DMS79 (cell line): ENCODE data around the gene RABEP2.
"Not testable (repeated sequence)": the region's sequence is repeated elsewhere in the genome, so short reads cannot be mapped to it uniquely, and the experiment has no call there.

Source experiments
- DNase-seq: peaks from one replicate; lab custom pipeline; 2025; lab: John Stamatoyannopoulos, UW

The RABEP2 gene

GRCh38 chr16:28932339-28933141 lies 7.5 kb upstream of the RABEP2 start:
- no peak for DNase-seq

- DNase-seq: no peak
These were observed 6.8 kb upstream of the RABEP2 start, which contains the start of gene CD19 for GRCh38 chr16:28931801-28932225. CD19 (plus strand) TSS chr16:28931971; CDS start chr16:28932001, 30 bp downstream.

GRCh38 chr16:28930652-28931051 lies 5.6 kb upstream of the RABEP2 start:
- DNase-seq: no peak

- DNase-seq: no peak
These were observed 5.2 kb upstream of the RABEP2 start for GRCh38 chr16:28930203-28930602.

GRCh38 chr16:28927815-28928214 lies 2.8 kb upstream of the RABEP2 start:
- no peak for DNase-seq

GRCh38 chr16:28926284-28926683 lies 1.2 kb upstream of the RABEP2 start:
- not testable (repeated sequence) for DNase-seq

- DNase-seq: no peak
These were observed 569 bp upstream of the RABEP2 start for GRCh38 chr16:28925386-28926228.

GRCh38 chr16:28924399-28924761 lies 658 bp downstream of the RABEP2 start:
- DNase-seq: no peak

- no peak for DNase-seq
These were observed 1.2 kb downstream of the RABEP2 start for GRCh38 chr16:28923652-28924398.

- DNase-seq: no peak
These were observed 1.8 kb downstream of the RABEP2 start for GRCh38 chr16:28923231-28923587.

- no peak for DNase-seq
These were observed 6.3 kb downstream of the RABEP2 start for GRCh38 chr16:28918698-28919097.

- no peak for DNase-seq
These were observed 7.9 kb downstream of the RABEP2 start for GRCh38 chr16:28917095-28917494.

- no peak for DNase-seq
These were observed 9.9 kb downstream of the RABEP2 start for GRCh38 chr16:28915181-28915580.

GRCh38 chr16:28913946-28914724 lies 10.9 kb downstream of the RABEP2 start:
- DNase-seq: no peak

GRCh38 chr16:28912558-28912957 lies 12.5 kb downstream of the RABEP2 start:
- DNase-seq: no peak

- peak; percentile 70 for DNase-seq
These were observed 14.7 kb downstream of the RABEP2 start for GRCh38 chr16:28910086-28911031.

GRCh38 chr16:28905800-28906372 lies 19.2 kb downstream of the RABEP2 start:
- no peak for DNase-seq

- DNase-seq: no peak
These were observed 19.7 kb downstream of the RABEP2 start for GRCh38 chr16:28905229-28905754.

- DNase-seq: no peak
These were observed 20.2 kb downstream of the RABEP2 start for GRCh38 chr16:28904828-28905227.

- DNase-seq: no peak
These were observed 20.7 kb downstream of the RABEP2 start for GRCh38 chr16:28904363-28904762.
